Measurements from ENCODE around the gene PWWP2A.

PWWP2A gene

DNA sequence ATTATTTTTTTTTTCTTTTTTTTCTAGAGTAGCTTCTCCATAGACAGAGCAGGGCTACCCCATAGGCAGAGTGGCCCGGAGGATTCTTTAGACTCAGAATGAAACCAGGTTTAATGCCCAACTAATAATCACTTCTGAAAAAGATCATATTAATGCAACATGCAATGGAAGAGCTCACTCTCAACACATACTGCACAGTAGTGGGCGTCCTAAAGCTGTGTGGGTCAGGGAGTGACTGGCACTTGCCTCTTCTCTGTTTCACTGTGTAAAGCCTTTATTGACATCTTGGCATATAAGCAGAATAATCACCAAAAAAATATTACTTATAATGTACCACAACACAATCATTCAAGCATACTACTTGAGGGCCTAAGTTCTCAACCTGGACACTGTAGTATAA, 11.1 kb downstream of the PWWP2A start:
- no peak for TF ChIP-seq CREB1 (IDR thresholded peaks at IDR 0.05; ENCODE audit: low read depth)
- no peak for TF ChIP-seq YY1 (IDR thresholded peaks at IDR 0.05; ENCODE audit: low read depth)
- TF ChIP-seq TAF1 (IDR thresholded peaks at IDR 0.05; ENCODE audit: low read depth): no peak
- no peak for TF ChIP-seq EGR1 (IDR thresholded peaks at IDR 0.05)
- TF ChIP-seq FOXM1 (IDR thresholded peaks at IDR 0.05; ENCODE audit: borderline replicate concordance, low read depth): no peak
- no peak for TF ChIP-seq RAD21 (IDR thresholded peaks at IDR 0.05; ENCODE audit: low read depth)
- no peak for TF ChIP-seq NFIC (IDR thresholded peaks at IDR 0.05)
- TF ChIP-seq EP300 (IDR thresholded peaks at IDR 0.05; ENCODE audit: borderline replicate concordance): no peak
- TF ChIP-seq TCF12 (IDR thresholded peaks at IDR 0.05; ENCODE audit: low read depth): no peak

DNA sequence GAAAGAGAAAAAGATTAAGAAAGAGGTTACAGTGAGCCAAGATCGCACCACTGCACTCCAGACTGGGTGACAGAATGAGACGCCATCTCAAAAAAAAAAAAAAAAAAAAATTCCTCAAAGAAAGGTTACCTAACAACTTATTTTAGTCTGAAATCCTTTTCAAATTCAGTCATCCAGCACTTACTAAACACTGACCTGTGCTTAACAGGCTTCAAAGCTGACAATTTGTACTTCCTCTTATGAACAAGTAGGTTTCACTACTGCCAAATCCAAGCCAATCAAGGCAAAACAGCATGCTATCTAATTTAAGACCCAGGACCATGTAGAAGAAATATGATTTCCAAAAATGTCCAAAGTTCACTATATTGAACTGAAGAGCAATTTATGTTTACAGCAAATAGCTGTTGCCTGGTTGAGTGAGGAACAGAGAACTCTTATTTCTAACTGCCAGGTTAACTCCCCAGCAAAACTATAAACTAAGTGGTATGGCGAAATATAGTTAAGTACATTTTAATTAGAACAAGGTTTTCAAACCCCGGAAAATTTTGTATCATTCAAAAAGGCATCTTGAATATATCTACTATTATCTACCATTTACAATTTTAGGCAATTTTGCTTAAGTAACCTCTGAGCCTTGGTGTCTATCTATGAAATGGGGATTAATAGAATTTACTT, 13.4 kb downstream of the PWWP2A start:
- no peak for TF ChIP-seq RAD21 (IDR thresholded peaks at IDR 0.05; ENCODE audit: low read depth)
- TF ChIP-seq YY1 (IDR thresholded peaks at IDR 0.05; ENCODE audit: low read depth): no peak
- no peak for TF ChIP-seq EP300 (IDR thresholded peaks at IDR 0.05; ENCODE audit: borderline replicate concordance)
- TF ChIP-seq, protein P1, sequence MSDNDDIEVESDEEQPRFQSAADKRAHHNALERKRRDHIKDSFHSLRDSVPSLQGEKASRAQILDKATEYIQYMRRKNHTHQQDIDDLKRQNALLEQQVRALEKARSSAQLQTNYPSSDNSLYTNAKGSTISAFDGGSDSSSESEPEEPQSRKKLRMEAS (IDR thresholded peaks at IDR 0.05): no peak
- TF ChIP-seq CREB1 (IDR thresholded peaks at IDR 0.05; ENCODE audit: low read depth): no peak
- TF ChIP-seq CEBPB (IDR thresholded peaks at IDR 0.05): no peak
- no peak for TF ChIP-seq TCF12 (IDR thresholded peaks at IDR 0.05; ENCODE audit: low read depth)
- TF ChIP-seq, protein P2, sequence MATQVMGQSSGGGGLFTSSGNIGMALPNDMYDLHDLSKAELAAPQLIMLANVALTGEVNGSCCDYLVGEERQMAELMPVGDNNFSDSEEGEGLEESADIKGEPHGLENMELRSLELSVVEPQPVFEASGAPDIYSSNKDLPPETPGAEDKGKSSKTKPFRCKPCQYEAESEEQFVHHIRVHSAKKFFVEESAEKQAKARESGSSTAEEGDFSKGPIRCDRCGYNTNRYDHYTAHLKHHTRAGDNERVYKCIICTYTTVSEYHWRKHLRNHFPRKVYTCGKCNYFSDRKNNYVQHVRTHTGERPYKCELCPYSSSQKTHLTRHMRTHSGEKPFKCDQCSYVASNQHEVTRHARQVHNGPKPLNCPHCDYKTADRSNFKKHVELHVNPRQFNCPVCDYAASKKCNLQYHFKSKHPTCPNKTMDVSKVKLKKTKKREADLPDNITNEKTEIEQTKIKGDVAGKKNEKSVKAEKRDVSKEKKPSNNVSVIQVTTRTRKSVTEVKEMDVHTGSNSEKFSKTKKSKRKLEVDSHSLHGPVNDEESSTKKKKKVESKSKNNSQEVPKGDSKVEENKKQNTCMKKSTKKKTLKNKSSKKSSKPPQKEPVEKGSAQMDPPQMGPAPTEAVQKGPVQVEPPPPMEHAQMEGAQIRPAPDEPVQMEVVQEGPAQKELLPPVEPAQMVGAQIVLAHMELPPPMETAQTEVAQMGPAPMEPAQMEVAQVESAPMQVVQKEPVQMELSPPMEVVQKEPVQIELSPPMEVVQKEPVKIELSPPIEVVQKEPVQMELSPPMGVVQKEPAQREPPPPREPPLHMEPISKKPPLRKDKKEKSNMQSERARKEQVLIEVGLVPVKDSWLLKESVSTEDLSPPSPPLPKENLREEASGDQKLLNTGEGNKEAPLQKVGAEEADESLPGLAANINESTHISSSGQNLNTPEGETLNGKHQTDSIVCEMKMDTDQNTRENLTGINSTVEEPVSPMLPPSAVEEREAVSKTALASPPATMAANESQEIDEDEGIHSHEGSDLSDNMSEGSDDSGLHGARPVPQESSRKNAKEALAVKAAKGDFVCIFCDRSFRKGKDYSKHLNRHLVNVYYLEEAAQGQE (IDR thresholded peaks at IDR 0.05; ENCODE audit: low read depth): no peak
- no peak for TF ChIP-seq FOXM1 (IDR thresholded peaks at IDR 0.05; ENCODE audit: borderline replicate concordance, low read depth)
- no peak for TF ChIP-seq ZBTB7A (IDR thresholded peaks at IDR 0.05; ENCODE audit: low read depth)
- no peak for TF ChIP-seq TAF1 (IDR thresholded peaks at IDR 0.05; ENCODE audit: low read depth)
- TF ChIP-seq, protein P3, sequence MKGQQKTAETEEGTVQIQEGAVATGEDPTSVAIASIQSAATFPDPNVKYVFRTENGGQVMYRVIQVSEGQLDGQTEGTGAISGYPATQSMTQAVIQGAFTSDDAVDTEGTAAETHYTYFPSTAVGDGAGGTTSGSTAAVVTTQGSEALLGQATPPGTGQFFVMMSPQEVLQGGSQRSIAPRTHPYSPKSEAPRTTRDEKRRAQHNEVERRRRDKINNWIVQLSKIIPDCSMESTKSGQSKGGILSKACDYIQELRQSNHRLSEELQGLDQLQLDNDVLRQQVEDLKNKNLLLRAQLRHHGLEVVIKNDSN (IDR thresholded peaks at IDR 0.05): no peak
- no peak for TF ChIP-seq EGR1 (IDR thresholded peaks at IDR 0.05)
- TF ChIP-seq NFIC (IDR thresholded peaks at IDR 0.05): no peak
- no peak for TF ChIP-seq TEAD4 (IDR thresholded peaks at IDR 0.05)

DNA sequence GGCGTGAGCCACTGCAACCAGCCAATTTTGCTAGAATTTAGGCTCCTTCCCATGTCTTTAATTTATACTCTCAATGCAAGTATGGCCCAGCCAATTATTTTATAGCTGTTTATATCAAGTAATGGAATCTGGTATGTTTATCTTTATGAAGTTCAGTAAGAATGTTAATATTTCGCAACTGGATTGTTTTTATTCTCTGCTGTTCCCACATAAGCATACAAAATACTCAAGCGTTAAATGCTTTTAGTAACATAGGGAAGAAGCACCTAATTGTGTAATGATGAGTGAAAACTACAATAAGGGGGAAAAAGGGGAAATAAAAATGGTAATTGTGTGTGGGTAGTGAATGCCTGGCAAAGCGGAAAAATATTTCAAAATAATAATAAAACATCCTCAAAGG, 21.3 kb downstream of the PWWP2A start:
- TF ChIP-seq TCF12 (IDR thresholded peaks at IDR 0.05; ENCODE audit: low read depth) (no peak), TAF1 (IDR thresholded peaks at IDR 0.05; ENCODE audit: low read depth) (no peak), CREB1 (IDR thresholded peaks at IDR 0.05; ENCODE audit: low read depth) (no peak), EP300 (IDR thresholded peaks at IDR 0.05; ENCODE audit: borderline replicate concordance) (no peak), ZBTB7A (IDR thresholded peaks at IDR 0.05; ENCODE audit: low read depth) (no peak), CEBPB (IDR thresholded peaks at IDR 0.05) (no peak), EGR1 (IDR thresholded peaks at IDR 0.05) (no peak), FOXM1 (IDR thresholded peaks at IDR 0.05; ENCODE audit: borderline replicate concordance, low read depth) (no peak), NFIC (IDR thresholded peaks at IDR 0.05) (no peak), RAD21 (IDR thresholded peaks at IDR 0.05; ENCODE audit: low read depth) (no peak), TEAD4 (IDR thresholded peaks at IDR 0.05) (no peak), YY1 (IDR thresholded peaks at IDR 0.05; ENCODE audit: low read depth) (no peak)
- TF ChIP-seq, protein P3 (IDR thresholded peaks at IDR 0.05): no peak
- TF ChIP-seq, protein P1 (IDR thresholded peaks at IDR 0.05): no peak
- TF ChIP-seq, protein P2 (IDR thresholded peaks at IDR 0.05; ENCODE audit: low read depth): no peak

DNA sequence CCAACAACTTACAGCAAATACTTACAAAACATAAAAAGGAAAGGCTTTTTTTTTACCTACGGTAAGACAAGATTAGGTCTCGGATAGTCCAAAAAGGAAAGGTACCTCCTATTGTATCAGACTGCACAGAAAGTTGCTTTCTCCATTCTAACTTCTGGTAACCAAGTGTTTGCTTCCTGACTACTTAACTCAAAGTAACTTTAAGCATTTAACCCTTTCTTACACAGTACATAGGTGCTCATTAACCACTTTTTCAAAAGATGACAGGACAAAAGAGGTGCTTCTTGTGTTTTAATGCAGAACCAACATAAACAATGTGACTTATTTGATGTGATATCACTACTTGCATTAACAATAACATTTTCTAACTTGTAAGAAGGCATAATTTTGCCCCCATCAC, 23.1 kb downstream of the PWWP2A start:
- TF ChIP-seq TAF1 (IDR thresholded peaks at IDR 0.05; ENCODE audit: low read depth) (no peak), ZBTB7A (IDR thresholded peaks at IDR 0.05; ENCODE audit: low read depth) (no peak), EGR1 (IDR thresholded peaks at IDR 0.05) (no peak), CEBPB (IDR thresholded peaks at IDR 0.05) (no peak), TCF12 (IDR thresholded peaks at IDR 0.05; ENCODE audit: low read depth) (no peak), EP300 (IDR thresholded peaks at IDR 0.05; ENCODE audit: borderline replicate concordance) (no peak), RAD21 (IDR thresholded peaks at IDR 0.05; ENCODE audit: low read depth) (no peak), TEAD4 (IDR thresholded peaks at IDR 0.05) (no peak), CREB1 (IDR thresholded peaks at IDR 0.05; ENCODE audit: low read depth) (no peak), YY1 (IDR thresholded peaks at IDR 0.05; ENCODE audit: low read depth) (no peak), NFIC (IDR thresholded peaks at IDR 0.05) (no peak)
- TF ChIP-seq, protein P1 (IDR thresholded peaks at IDR 0.05): no peak
- TF ChIP-seq, protein P3 (IDR thresholded peaks at IDR 0.05): no peak

All from Ishikawa (cell line).